ENCODE results near the gene SYNC.

- no peak for TF ChIP-seq CTCF (IDR thresholded peaks at IDR 0.05)
- TF ChIP-seq POLR2A (IDR thresholded peaks at IDR 0.05) = no peak
Measured at GRCh38 chr1:32717503-32717902, 14.9 kb upstream of the SYNC start.
